ENCODE data around the gene GGN.

GGN gene

DNA sequence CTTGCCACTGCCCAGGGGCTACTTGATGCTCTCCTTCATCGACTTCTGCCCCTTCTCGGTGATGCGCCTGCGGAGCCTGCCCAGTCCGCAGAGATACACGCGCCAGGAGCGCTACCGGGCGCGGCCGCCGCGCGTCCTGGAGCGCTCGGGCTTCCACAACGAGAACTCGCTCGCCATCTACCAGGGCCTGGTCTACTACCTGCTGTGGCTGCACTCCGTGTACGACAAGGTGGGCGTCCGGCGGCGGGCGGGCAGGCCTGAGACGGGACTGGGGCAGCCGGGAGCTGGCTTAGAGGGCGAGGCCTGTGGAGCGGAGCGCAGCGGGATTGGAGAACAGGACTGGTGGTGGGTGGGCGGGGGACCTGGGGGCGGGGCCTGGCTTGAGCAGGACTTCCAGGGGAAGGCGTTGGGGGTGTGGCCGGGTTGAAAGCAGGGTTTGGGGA lies 26.2 kb downstream of the GGN start:
- TF ChIP-seq CREB1 (IDR thresholded peaks at IDR 0.05; ENCODE audit: low read depth) (no peak), EGR1 (IDR thresholded peaks at IDR 0.05) (0 out of 2 replicates have a peak, but pooled peaks have one; percentile 8), TAF1 (IDR thresholded peaks at IDR 0.05; ENCODE audit: low read depth) (no peak)

DNA sequence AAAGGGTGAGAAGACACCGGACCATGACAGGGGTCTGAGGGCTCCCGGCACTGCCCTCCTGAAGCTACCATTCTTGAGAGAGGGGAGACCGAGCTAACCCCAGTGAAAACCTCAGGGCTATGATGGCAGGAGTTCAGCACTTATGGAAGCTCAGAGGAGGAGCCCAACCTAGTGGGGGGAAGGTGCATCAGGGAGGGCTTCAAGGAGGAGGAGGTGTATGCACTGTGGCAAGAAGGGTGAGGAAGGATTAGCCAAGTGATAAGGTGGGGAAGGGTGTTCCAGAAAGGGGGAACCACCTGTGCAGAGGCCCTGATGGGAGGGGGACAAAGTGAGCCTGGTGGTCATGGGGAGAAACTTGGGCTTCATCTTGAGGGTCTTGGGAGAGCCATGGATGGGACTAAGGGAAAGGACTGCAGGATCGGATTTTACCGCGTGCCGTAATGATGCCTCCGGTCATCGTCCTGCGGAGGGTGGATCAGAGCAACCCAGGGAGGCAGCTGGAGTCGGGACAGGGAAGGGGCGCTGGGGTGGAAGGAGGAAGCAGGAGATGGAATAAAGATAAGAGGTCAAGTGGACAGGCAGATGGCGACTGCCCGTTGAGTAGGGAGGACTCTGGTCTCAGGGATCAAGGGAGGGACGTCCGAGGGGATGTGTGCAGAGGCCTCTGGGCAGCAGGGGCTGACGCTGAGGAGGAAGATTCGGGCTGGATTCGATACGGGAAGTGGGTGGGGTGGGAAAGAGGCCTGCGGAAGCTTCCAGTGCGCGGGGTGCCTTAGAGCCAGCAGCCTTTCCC lies 26.8 kb downstream of the GGN start:
- no peak for TF ChIP-seq RAD21 (IDR thresholded peaks at IDR 0.05; ENCODE audit: low read depth)

DNA sequence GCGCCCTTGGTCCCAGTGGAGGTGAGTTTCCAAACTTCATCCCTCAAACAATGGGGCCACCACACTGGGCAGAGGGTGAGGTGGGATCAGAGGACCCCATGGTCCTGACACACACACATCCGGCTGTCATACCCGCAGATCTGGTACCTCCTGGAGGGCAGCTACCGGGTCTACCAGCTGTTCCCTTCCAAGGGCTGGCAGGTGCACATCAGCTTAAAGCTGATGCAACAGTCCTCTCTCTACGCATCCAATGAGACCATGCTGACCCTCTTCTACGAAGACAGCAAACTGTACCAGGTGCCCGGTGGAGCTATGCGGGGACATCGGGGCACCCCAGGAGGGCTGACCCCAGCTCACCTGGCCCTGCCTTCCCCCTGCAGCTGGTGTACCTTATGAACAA lies 27.5 kb downstream of the GGN start:
- no peak for TF ChIP-seq EP300 (IDR thresholded peaks at IDR 0.05; ENCODE audit: borderline replicate concordance)
- TF ChIP-seq ZBTB7A (IDR thresholded peaks at IDR 0.05; ENCODE audit: low read depth), result no peak
- no peak for TF ChIP-seq YY1 (IDR thresholded peaks at IDR 0.05; ENCODE audit: low read depth)
- no peak for TF ChIP-seq TEAD4 (IDR thresholded peaks at IDR 0.05)
- TF ChIP-seq CREB1 (IDR thresholded peaks at IDR 0.05; ENCODE audit: low read depth), result no peak
- TF ChIP-seq CEBPB (IDR thresholded peaks at IDR 0.05), result no peak
- no peak for TF ChIP-seq RAD21 (IDR thresholded peaks at IDR 0.05; ENCODE audit: low read depth)
- TF ChIP-seq, protein P1, sequence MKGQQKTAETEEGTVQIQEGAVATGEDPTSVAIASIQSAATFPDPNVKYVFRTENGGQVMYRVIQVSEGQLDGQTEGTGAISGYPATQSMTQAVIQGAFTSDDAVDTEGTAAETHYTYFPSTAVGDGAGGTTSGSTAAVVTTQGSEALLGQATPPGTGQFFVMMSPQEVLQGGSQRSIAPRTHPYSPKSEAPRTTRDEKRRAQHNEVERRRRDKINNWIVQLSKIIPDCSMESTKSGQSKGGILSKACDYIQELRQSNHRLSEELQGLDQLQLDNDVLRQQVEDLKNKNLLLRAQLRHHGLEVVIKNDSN (IDR thresholded peaks at IDR 0.05), result no peak
- TF ChIP-seq NFIC (IDR thresholded peaks at IDR 0.05), result no peak
- TF ChIP-seq FOXM1 (IDR thresholded peaks at IDR 0.05; ENCODE audit: borderline replicate concordance, low read depth), result no peak
- TF ChIP-seq, protein P2, sequence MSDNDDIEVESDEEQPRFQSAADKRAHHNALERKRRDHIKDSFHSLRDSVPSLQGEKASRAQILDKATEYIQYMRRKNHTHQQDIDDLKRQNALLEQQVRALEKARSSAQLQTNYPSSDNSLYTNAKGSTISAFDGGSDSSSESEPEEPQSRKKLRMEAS (IDR thresholded peaks at IDR 0.05), result no peak
- TF ChIP-seq TCF12 (IDR thresholded peaks at IDR 0.05; ENCODE audit: low read depth), result no peak
- TF ChIP-seq EGR1 (IDR thresholded peaks at IDR 0.05), result no peak

DNA sequence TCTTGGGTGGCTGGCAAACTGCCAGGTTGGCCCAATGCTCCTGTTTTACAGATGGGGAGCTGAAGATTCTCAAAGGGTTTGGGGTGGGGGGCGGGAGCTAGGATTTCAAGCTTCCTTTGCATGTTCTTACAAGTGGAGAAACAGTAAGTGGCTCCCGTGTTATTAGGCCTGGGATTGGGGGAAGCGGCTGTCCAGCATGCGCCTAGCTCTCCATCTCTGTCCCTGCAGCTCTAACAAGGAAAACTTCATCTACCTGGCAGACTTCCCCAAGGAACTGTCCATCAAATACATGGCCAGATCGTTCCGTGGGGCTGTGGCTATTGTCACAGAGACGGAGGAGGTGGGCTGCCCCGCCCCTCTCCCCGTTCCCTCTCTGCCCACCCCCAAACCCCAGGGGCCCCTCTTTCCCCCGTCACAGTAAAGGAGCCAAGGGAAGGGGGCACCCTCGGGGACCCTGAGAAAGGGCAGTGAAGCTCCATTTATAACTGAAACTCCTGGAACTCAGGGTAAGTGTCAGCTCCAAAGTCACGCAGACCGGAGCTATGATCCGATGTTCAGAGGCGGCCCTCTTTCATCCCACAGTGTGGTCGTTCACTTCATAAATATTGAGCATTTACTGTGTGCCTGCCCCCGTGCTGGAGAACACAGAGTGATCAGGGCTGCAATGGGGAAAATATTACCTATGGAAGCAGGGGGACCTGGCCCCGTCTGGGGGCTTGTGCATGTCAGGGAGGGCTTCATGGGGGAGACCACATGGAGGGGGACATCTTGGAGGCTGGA lies 28.4 kb downstream of the GGN start:
- TF ChIP-seq, protein P1 (IDR thresholded peaks at IDR 0.05), result no peak
- TF ChIP-seq, protein P3, sequence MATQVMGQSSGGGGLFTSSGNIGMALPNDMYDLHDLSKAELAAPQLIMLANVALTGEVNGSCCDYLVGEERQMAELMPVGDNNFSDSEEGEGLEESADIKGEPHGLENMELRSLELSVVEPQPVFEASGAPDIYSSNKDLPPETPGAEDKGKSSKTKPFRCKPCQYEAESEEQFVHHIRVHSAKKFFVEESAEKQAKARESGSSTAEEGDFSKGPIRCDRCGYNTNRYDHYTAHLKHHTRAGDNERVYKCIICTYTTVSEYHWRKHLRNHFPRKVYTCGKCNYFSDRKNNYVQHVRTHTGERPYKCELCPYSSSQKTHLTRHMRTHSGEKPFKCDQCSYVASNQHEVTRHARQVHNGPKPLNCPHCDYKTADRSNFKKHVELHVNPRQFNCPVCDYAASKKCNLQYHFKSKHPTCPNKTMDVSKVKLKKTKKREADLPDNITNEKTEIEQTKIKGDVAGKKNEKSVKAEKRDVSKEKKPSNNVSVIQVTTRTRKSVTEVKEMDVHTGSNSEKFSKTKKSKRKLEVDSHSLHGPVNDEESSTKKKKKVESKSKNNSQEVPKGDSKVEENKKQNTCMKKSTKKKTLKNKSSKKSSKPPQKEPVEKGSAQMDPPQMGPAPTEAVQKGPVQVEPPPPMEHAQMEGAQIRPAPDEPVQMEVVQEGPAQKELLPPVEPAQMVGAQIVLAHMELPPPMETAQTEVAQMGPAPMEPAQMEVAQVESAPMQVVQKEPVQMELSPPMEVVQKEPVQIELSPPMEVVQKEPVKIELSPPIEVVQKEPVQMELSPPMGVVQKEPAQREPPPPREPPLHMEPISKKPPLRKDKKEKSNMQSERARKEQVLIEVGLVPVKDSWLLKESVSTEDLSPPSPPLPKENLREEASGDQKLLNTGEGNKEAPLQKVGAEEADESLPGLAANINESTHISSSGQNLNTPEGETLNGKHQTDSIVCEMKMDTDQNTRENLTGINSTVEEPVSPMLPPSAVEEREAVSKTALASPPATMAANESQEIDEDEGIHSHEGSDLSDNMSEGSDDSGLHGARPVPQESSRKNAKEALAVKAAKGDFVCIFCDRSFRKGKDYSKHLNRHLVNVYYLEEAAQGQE (IDR thresholded peaks at IDR 0.05; ENCODE audit: low read depth), result peak; percentile 20; the same call in 1 of the 2 replicates

DNA sequence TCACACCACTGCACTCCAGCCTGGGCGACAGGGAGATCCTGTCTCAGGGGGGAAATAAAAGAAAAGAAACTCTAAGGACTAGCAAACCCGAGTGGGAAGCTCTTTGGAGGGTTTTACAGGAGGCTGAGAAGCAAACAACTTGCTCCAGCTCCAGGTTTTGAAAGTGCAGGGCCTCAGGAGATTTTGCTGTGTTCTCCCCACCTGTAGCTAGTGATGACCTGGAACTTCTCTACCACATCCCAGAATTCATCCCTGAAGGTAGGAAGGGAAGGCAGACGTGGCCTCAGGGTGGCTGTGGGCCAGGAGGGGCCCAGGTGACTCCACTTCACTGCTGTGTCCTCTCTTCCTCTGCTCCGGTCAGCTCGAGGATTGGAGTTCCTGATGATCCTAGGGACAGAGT lies 29.8 kb downstream of the GGN start:
- TF ChIP-seq, protein P2 (IDR thresholded peaks at IDR 0.05), result no peak
- TF ChIP-seq EP300 (IDR thresholded peaks at IDR 0.05; ENCODE audit: borderline replicate concordance) (no peak), TCF12 (IDR thresholded peaks at IDR 0.05; ENCODE audit: low read depth) (no peak), TAF1 (IDR thresholded peaks at IDR 0.05; ENCODE audit: low read depth) (no peak), CEBPB (IDR thresholded peaks at IDR 0.05) (no peak), NFIC (IDR thresholded peaks at IDR 0.05) (no peak), TEAD4 (IDR thresholded peaks at IDR 0.05) (no peak), FOXM1 (IDR thresholded peaks at IDR 0.05; ENCODE audit: borderline replicate concordance, low read depth) (no peak), YY1 (IDR thresholded peaks at IDR 0.05; ENCODE audit: low read depth) (no peak), RAD21 (IDR thresholded peaks at IDR 0.05; ENCODE audit: low read depth) (no peak), ZBTB7A (IDR thresholded peaks at IDR 0.05; ENCODE audit: low read depth) (no peak), CREB1 (IDR thresholded peaks at IDR 0.05; ENCODE audit: low read depth) (no peak), EGR1 (IDR thresholded peaks at IDR 0.05) (no peak)
- TF ChIP-seq, protein P3 (IDR thresholded peaks at IDR 0.05; ENCODE audit: low read depth), result no peak
- TF ChIP-seq, protein P1 (IDR thresholded peaks at IDR 0.05), result no peak

Measured in Ishikawa (cell line).